Stimulated activated CD8-positive, alpha-beta memory T cell treated with anti-CD3 and anti-CD28 coated beads, Interleukin-15, amount 100 ng/mL, for 48 hours (primary cell): ENCODE data around the gene HEATR9.

Experiments used
- DNase-seq, 2 donors: peaks; one replicate each; pipeline ENCODE4 v3.0.0-alpha.2; 2020; ENCODE audit warnings: low read depth in 2 of 2

The HEATR9 gene

GRCh38 chr17:35808962-35809854 lies 59.5 kb downstream of the HEATR9 start, which contains the start of gene TAF15:
TAF15 (plus strand) TSS chr17:35809484; CDS start chr17:35809570, 86 bp downstream.
- peak; percentile 93 to 95 for DNase-seq

- no peak for DNase-seq
Observed at GRCh38 chr17:35808240-35808961, 60.3 kb downstream of the HEATR9 start.

GRCh38 chr17:35807371-35808144 lies 61.1 kb downstream of the HEATR9 start:
- DNase-seq, result no peak
